Measurements from ENCODE around the gene BTAF1.

Gene BTAF1

DNA sequence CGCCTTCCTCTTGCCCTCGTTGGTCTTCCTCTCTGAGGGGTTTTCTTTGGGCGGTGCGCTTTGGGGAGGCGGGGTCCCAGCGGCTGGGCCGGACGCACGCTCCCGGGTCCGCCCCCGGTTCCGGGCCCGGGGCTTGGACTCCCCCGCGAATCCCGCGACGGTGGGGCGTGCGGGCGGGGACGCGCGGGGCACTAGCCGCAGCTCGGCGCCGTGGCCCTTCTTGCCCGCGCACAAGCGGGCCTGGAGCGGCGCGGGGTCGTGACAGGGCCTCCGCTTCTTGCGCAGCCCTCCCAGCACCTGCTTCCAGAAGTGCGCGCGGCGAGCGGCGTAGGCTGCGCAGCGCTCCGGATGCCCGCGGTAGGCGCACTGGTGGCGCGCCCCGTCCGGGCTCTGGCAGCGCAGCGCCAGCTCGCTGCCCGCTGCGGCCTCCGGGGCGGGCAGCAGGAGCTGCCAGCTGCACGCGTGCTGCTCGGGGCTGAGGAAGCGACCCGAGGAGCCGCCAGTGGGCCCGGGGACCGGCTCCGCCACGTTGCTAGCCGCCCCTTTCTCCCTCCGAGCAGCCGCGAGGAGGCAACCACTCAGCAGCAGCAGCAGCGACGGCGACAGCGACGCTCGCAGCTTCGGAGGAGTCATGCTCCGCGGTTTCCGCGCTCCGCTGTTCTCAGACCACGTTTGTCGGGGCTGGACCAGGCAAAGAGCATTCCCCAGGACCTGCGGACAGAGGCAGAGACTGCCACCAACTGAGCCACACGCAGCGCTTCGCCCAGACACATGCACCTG lies 15.0 kb upstream of the BTAF1 start:
- DNase-seq (ENCODE audit: low read depth in 2 of 2) = peak; percentile 40 to 52

GRCh38 chr10:91909117-91909677 lies 14.4 kb upstream of the BTAF1 start, which contains the start of gene FGFBP3:
FGFBP3 (minus strand) TSS chr10:91909486; CDS start chr10:91908969, 517 bp downstream.
- no peak for DNase-seq (ENCODE audit: low read depth in 2 of 2)

GRCh38 chr10:91910467-91910866 lies 13.1 kb upstream of the BTAF1 start:
- no peak for DNase-seq (ENCODE audit: low read depth in 2 of 2)

DNA sequence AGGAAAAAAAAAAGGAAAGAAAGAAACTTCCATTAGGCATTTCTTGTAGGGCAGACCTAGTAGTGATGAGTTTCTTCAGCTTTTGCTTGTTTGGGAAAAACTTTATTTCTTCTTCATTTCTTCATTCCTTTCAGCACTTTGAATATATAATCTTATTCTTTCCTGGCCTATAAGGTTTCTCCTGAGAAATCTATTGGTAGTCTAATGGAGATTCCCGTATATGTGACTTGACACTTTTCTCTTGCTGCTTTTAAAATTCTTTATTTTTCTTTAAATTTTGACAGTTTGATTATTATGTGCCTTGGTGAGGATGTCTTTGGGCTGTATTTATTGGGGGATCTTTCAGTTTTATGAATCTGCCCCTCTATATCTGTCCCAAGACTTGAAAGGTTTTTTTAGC lies 3.9 kb upstream of the BTAF1 start:
- DNase-seq (ENCODE audit: low read depth in 2 of 2) = no peak

DNA sequence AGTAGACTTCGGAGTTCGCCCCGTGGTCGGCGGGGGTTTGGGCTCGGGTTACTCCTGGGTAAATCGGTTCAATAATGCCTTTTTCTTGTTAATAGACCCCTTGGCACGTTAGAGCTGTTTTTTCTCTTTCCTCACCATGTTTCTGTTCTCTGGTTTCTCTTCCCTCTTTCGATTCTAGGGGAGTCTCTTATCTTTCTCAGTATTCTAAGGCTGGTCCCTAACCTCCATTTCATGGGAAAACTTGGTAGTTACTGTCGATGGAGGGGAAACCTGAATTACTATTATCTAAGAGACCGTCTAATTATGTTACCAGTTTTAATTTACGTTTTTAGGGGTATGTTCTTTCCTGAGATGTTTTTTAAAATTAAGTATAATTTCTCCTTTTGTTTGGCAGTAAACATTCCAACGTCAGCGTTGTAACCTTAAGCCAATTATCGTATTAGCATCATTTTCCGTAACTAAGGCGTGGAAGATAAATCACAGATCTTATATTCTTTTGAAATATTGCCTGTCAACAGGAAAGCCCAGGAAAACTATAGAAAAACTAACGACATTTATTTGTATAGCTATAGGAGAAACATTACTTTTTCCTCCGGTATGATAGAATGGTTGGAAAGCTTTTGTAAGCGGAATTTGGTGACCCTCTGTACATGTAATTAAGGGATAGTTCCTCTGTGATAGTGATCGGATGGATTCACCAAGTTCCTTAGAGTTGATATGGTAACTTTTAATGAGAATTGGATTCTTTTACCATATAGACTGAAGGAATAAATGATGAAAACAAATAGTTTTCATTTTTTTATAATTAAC lies 847 bp downstream of the BTAF1 start:
- no peak for DNase-seq (ENCODE audit: low read depth in 2 of 2)

- no peak for DNase-seq (ENCODE audit: low read depth in 2 of 2)
Measured at GRCh38 chr10:91925022-91925320, 1.4 kb downstream of the BTAF1 start.

GRCh38 chr10:91930939-91931338 lies 7.4 kb downstream of the BTAF1 start:
- no peak for DNase-seq (ENCODE audit: low read depth in 2 of 2)

DNA sequence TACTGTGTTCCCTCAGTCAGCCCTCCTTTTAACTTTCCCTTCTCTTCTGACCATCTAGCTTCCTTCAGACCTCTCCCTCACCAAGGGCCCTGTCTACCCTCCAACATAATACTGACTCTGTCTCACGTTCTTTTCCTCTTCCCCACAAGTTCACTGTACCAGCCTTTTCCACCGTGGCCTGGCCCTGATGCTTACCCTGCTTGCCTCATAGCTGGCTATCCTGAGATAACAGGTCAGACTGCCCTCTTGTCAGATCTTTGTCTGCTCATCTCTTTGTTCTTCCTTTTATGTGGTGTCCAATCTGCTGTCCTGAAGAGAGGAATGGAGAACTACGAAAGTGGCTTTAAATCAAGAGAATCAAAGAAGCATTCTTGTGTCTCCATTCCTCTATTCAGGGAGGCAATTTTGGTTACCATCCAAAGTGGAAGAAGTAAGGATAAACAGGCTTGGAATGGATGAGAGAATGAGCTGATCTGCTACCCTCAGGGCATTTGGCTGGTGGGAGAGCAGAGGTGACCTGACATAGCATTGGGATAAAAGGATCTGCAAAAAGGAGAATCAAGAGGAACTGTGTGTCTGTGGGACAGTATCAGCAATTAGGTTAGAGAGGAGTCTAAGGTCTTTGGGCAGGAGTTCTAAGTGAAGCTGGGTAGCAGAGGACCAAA lies 8.1 kb downstream of the BTAF1 start:
- no peak for DNase-seq (ENCODE audit: low read depth in 2 of 2)

DNA sequence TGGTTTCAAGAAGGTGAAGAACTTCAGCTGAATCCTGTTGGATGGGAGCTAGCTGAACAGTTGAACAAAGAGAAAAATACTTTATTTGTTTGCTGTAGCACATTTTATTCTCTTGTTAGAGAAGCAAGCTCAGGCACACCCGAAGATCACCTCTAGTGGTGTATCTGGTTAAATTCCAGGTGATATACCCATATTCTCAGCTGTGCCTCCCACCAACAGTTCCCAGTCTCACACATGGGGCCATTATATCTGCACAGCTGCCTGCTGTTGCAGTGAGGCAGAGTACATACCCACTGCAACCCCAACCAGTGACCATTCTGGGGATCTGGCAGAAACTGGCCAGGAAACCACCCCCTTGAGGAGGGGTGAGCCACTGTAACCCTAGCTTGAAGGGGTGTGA lies 9.2 kb downstream of the BTAF1 start:
- DNase-seq (ENCODE audit: low read depth in 2 of 2) = no peak

DNA sequence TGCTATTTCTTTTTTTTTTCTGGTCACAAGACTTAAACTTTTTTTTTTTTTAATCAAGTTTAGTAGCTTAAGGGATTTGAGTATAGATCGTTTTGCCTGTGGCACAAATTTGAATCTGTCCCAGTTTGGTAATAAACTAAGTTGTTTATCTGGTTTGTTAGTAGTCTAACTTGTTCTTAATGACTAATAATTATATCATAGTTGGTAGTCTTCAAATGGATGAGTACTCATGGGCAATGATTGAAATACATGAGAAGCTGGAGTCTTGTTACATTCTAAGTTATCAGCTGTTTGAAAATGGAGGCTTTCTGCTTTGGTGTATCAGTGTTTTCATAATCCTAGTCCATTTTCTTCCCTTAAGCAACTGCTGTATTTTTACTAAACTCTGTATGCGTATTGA lies 12.3 kb downstream of the BTAF1 start:
- no peak for DNase-seq (ENCODE audit: low read depth in 2 of 2)

- DNase-seq (ENCODE audit: low read depth in 2 of 2) = no peak
Measured at GRCh38 chr10:91939653-91940052, 16.1 kb downstream of the BTAF1 start.

- DNase-seq (ENCODE audit: low read depth in 2 of 2) = no peak
Measured at GRCh38 chr10:91941426-91941825, 17.9 kb downstream of the BTAF1 start.

- no peak for DNase-seq (ENCODE audit: low read depth in 2 of 2)
Measured at GRCh38 chr10:91944880-91945630, 21.5 kb downstream of the BTAF1 start.

GRCh38 chr10:91953600-91954160 lies 30.1 kb downstream of the BTAF1 start:
- no peak for DNase-seq (ENCODE audit: low read depth in 2 of 2)

- DNase-seq (ENCODE audit: low read depth in 2 of 2) = no peak
Measured at GRCh38 chr10:91955114-91955513, 31.5 kb downstream of the BTAF1 start.

DNA sequence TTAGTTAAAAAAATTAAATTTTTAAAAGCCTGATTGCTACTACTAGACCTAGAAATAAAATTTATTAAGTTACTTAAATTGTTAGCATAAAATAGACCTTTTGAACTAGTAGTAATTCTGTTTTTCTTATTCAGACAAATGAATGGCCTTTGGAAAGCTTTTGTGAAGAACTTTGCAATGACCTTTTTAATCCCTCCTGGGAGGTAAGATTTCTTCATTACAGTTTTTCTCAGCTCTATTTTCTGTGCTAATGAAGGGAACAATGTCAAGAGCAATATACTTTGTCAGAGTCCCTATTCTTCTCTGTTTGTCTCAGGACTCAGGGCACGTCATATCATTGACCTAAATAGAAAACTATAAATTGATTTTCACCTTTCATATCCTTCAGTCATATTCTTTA lies 33.5 kb downstream of the BTAF1 start:
- DNase-seq (ENCODE audit: low read depth in 2 of 2) = no peak

DNA sequence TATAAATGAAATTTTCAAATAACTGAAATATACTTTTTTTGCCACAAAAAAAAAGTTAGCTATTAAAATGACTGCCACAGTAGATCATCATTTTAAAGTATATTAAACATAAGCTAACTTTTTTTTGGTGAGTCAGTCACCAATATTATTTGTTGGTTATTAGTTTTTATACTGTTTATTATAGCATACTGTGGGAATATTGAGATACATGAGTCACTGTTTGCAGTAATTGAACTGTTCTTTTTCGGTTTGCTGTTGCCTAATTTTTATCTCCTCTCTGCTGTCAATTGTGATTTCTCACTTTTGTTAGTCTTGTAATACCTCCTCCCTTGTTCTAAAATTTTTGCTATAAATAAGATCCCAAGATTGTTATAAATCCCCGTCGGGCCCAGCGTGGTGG lies 45.7 kb downstream of the BTAF1 start:
- DNase-seq (ENCODE audit: low read depth in 2 of 2) = no peak

GRCh38 chr10:91974960-91975359 lies 51.4 kb downstream of the BTAF1 start:
- no peak for DNase-seq (ENCODE audit: low read depth in 2 of 2)

- DNase-seq (ENCODE audit: low read depth in 2 of 2) = no peak
Measured at GRCh38 chr10:91975438-91975837, 51.9 kb downstream of the BTAF1 start.

DNA sequence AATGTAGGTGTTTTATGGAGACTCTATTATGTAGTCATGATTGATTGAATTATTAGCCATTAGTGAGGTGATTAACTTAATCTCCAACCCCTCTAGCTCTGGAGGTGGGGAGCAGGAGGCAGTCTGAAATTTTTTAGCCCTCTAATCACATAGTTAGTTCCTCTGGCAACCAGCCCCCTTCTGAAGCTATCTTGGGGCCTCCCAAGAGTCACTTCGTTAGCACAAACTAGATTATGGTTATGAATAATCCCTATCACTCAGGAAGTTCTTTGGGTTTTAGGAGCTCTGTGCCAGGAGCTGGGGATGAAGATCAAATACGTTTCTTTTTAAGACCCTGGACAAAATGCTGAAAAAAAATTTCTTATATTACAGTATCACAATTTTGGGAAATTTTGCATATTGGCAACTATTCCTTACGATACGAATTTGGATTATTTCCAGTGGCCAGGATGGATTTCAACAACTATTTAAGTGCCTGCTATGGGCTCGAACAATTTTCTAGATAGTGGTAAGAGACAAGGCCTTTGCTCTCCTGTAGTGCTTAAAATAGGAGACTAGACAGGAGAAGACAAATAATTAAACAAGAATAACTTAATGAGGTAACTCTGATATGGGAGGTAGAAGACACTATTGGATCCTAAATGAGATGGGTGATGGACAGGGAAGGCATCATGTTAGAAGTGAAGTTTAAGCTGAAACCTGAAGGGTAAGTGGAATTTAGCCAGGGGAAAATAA lies 52.9 kb downstream of the BTAF1 start:
- DNase-seq (ENCODE audit: low read depth in 2 of 2) = no peak

DNA sequence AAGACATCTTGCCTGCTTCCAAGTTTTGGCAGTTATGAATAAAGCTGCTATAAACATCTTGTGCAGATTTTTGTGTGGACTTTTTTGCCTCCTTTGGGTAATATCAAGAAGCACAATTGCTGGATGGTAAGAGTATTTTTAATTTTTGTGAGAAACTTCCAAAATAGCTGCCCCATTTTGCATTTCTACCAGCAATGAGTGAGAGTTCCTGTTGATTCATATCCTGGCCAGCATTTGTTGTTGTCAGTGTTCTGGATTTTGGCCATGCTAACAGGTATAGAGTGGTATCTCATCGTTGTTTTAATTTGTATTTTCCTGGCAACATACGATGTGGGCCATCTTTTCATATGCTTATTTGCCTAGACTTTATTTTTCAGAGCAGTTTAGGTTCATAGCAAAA lies 53.9 kb downstream of the BTAF1 start:
- DNase-seq (ENCODE audit: low read depth in 2 of 2) = no peak
